Measurements from ENCODE around the gene CDC42. TPM values are rescaled to one million over a fixed set of nuclear protein-coding genes. Genes with fewer than 3 reads are reported as not detected.

The CDC42 gene
- total RNA-seq, 4 donors from 2014 or later = 120 to 187 (median 171) TPM

DNA sequence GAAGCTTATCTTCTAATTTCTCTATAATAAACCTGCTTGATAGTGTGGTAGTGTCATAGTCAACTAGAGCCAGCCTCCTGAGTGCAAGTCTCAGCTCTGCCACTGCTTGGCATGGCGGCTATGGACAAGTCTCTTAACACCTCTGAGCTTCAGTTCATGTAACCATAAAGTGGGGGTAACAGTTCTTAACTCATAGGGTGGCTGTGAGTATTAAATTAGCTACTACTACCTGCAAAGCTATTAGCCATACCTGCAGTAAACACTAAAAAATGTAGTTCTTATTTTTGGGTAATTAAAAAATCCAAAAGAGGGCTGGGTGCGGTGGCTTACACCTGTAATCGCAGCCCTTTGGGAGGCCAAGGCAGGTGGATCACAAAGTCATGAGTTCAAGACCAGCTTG, 2.2 kb upstream of the CDC42 start:
- Histone ChIP-seq H3K4me3 (no peak overlapping the region), H3K9me3 (no peaks in the 10 kb centered on the region), H3K36me3 (no peaks in the 10 kb centered on the region), H3K27ac (no peak overlapping the region), H3K4me1 (peaks cover 0 to 21% (median 12%) of the 10 kb centered on the region in 4 donors), H3K27me3 (no peaks in the 10 kb centered on the region)
- no peak for TF ChIP-seq EP300 (IDR thresholded peaks at IDR 0.05)
- no peak for TF ChIP-seq CTCF (IDR thresholded peaks at IDR 0.05)
- TF ChIP-seq POLR2A (IDR thresholded peaks at IDR 0.05) = no peak
- no peak for DNase-seq (ENCODE audit: low spot score in 2 of 2)
- 95 to 97% methylated on average over 3 of the region's 3 CpGs for WGBS, 2 donors

DNA sequence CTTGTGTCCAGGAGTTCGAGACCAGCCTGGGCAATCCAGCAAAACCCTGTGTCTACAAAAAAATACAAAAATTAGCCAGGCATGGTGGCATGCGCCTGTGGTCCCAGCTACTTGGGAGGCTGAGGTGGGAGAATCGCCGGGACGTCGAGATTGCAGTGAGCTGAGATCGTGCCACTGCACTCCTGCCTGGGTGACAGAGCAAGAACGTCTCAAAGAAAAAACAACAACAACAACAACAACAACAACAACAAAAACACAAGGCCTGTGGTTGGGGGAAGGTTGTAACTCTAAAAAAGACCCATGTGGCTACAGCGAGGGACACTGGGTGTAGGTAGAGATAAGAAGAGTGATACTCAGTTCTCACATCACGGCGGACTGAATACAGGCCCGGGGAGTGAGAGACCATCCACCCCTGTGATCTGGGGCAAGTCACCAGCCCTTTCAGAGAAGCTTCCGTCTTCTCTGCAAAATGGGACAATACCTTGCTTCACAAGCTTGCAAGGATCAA, 848 bp upstream of the CDC42 start:
- TF ChIP-seq EP300 (IDR thresholded peaks at IDR 0.05) (no peak), CTCF (IDR thresholded peaks at IDR 0.05) (no peak), POLR2A (IDR thresholded peaks at IDR 0.05) (no peak)
- peak overlapping the region in 2 of 4 donors; percentile 98 to 100 for H3K27ac ChIP-seq
- H3K4me3 ChIP-seq = no peak overlapping the region
- H3K27me3 ChIP-seq = no peaks in the 10 kb centered on the region
- H3K9me3 ChIP-seq = no peaks in the 10 kb centered on the region
- no peaks in the 10 kb centered on the region for H3K36me3 ChIP-seq
- peaks cover 0 to 34% (median 24%) of the 10 kb centered on the region in 4 donors for H3K4me1 ChIP-seq
- DNase-seq (ENCODE audit: low spot score in 2 of 2) = no peak
- 90 to 91% methylated on average over 13 of the region's 13 CpGs for WGBS, 2 donors

- no peaks in the 10 kb centered on the region for H3K27me3 ChIP-seq
- H3K4me1 ChIP-seq = peaks cover 0 to 50% (median 30%) of the 10 kb centered on the region in 4 donors
- peak in 1 of 2 donors; percentile 21 for DNase-seq (ENCODE audit: low spot score in 2 of 2)
- TF ChIP-seq CTCF (IDR thresholded peaks at IDR 0.05) (no peak), POLR2A (IDR thresholded peaks at IDR 0.05) (no peak), EP300 (IDR thresholded peaks at IDR 0.05) (peak in 1 of 2 donors; percentile 49)
- WGBS, 2 donors = 0 to 1% methylated on average over 16 to 29 of the region's 70 CpGs
- no peaks in the 10 kb centered on the region for H3K36me3 ChIP-seq
- H3K9me3 ChIP-seq = no peaks in the 10 kb centered on the region
- H3K4me3 ChIP-seq = peak overlapping the region; percentile 73 to 94 (median 78)
- peak overlapping the region; percentile 98 to 100 (median 98) for H3K27ac ChIP-seq
Observed at GRCh38 chr1:22053017-22053860, 730 bp downstream of the CDC42 start.

DNA sequence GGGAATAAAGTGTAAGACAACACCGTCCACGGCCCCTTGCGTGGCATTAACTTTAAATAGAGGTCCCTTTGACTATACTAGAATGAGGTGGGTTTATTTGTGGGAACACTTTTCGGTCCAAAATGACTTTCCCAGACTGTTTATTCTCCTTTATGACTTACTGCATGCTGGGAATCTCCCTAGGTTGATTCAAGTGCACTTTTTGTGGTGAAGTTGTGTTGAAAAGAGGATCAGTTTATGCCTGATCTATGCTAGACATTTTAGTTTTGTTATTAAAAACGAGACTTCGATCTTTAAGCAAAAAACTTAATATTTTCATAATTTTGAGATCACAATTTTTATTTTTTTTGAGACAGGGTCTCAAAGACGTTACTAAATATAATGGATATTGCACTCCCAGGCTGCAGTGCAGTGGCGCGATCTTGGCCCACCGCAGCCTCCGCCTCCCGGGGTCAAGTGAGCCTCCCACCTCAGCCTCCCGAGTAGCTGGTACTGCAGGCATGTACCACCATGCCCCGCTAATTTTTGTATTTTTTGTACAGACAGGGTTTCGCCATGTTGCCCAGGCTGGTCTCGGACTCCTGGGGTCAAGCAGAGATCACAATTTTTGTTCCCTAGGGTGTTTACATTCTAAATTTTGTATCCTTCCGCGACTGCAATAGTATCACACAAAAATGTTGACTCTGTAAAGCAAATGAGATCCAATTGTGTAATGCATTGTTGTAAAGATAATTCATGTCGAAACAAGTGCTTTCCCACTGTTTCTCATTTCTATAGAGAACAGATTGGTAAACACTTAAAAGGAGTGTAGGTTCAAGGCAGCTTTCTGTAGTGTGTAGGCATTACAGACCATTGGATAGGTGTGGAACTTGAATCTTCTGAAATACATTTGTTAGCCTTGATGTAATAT, 1.6 kb downstream of the CDC42 start:
- no peak for DNase-seq (ENCODE audit: low spot score in 2 of 2)
- H3K36me3 ChIP-seq = peaks cover 0 to 7% (median 0%) of the 10 kb centered on the region in 3 donors
- peaks cover 0 to 59% (median 35%) of the 10 kb centered on the region in 4 donors for H3K4me1 ChIP-seq
- H3K9me3 ChIP-seq = no peaks in the 10 kb centered on the region
- no peak for TF ChIP-seq EP300 (IDR thresholded peaks at IDR 0.05)
- no peak for TF ChIP-seq CTCF (IDR thresholded peaks at IDR 0.05)
- TF ChIP-seq POLR2A (IDR thresholded peaks at IDR 0.05) = no peak
- peak overlapping the region; percentile 98 to 100 (median 98) for H3K27ac ChIP-seq
- peak overlapping the region; percentile 73 to 94 (median 78) for H3K4me3 ChIP-seq
- no peaks in the 10 kb centered on the region for H3K27me3 ChIP-seq
- 48 to 50% methylated on average over 19 of the region's 19 CpGs for WGBS, 2 donors
